HG03520 (cell line): ENCODE results near the gene SH3BP2.

ENCODE experiments used
- ATAC-seq: cut with Tn5 transposase; IDR thresholded peaks from one replicate; pipeline ENCODE4 v1.9.1; 2021; ENCODE audit warnings: mild to moderate bottlenecking, moderate library complexity; ENCODE audit not compliant: unreplicated experiment

Gene SH3BP2

DNA sequence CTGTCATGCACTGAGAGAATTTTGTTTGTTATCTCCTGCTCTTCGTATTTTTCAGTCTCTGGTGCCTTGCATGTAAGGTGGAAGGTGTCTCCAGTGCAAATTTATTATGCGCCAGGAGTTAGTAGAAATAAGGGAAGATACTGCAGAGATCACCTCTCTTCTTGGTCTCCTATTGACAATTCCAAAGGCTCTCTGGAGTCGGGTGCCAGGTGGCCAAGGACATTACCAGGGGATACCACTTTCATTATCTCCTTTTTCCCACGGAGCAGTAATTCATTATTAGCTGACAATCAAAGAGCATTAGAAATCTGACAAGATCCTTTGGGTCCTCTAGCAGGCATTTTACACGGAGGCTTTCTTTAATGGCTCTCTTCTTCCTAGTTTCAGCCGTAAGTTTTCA, 76.8 kb downstream of the SH3BP2 start:
- ATAC-seq: no peak

DNA sequence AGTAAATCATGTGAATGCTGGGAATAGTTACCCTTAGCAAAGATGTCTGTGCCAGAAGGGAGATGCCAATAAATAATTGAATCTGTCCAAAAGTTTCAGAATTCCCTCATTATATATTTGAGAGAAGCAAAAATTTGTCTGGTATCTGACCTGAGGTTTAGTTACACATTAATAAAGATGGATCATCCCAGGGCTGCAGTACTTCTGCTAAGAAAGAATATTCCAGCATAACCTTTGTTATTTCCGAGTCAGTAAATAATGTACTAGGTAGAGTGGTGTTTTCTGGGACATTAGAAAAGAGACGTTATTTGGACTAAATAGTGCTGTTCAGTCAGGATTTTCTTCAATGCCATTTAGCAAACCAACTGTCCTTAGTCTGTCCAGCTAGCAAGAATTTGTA, 77.2 kb downstream of the SH3BP2 start:
- ATAC-seq: no peak

DNA sequence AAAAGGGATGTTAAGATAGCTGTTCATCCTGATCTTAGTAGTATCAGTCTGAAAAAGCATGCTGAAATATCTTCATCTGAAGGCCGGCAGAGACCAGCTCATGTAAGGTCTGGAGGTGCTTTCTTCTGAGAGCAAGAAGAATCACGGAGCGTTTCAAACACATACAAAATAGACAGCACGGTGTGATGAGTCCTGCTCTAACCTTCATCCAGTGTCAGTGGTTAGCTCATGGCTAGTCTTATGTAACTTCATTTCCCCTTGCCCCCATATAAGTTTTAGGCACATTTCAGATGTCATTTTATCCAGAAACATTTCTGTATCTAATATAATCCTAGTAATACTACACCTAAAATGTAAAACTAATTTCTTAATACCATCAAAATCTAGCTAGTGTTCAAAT, 78.6 kb downstream of the SH3BP2 start:
- no peak for ATAC-seq

DNA sequence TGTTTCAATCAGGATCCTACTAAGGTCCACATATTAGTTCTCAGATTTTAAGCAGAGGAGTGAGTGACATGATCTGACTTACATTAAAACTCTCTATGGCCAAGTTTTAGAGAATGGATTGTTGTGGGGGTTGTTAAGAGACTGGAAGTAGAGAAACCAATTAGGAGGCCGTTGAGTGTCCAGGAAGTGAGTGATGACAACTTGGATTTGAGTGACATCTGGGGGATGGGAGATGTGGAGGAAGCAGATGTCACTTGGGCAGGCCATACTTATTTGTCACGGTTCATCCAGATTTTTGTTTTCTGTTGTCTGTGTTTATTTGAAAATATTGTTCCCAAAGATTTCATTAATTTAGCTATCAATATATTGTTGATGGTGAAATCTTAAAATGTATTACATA, 79.0 kb downstream of the SH3BP2 start:
- ATAC-seq: no peak

DNA sequence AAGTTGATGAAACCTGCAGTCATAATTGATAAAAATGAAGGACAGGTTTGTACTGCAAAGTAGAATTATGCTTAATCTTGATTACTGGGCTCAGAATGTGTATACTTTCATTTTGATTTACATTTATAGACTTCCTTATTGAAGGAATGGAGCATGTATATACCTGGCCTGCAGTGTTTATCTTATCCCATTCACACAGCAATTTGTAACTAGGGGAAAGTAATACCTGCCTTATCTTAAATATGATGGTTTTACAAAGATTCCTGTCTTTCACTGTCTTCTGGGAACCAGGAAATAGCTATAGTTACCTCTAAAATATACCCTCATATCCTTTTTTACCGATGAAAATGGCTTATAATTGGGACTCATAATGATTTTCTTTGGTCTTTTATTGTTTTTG, 80.4 kb downstream of the SH3BP2 start:
- no peak for ATAC-seq

DNA sequence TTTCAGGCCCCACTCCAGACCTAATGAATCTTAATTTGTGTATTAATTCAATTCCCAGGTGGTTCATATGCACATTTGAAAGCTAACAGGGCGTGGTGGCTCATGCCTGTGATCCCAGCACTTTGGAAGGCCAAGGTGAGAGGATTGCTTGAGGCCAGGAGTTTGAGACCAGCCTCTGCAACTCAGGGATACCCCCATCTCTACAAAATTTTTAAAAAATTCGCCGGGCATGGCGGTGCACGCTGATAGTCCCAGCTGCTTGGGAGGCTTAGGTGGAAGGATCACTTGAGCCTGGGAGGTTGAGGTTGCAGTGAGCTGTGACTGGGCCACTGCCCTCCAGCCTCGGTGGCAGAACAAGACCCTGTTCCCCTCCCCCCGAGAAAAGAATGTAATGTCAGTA, 82.0 kb downstream of the SH3BP2 start:
- no peak for ATAC-seq

DNA sequence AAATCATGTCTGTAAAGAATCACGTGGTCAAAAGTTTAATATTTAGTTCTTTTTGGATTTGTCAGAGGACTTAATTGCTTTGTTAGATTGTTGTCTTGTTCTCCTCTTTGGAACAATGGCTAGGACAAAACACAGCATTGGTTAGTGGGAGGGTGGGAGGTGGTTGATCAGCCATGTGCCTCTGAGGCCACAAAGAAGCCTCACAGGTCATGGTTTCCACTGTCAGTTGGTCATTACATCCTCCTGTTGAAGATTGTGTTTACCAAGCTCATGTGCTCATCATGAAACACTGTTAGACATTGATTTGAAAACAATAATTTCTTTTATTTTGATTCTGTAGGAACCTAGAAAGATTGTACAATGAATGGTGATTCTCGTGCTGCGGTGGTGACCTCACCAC, 82.7 kb downstream of the SH3BP2 start:
- ATAC-seq: no peak

DNA sequence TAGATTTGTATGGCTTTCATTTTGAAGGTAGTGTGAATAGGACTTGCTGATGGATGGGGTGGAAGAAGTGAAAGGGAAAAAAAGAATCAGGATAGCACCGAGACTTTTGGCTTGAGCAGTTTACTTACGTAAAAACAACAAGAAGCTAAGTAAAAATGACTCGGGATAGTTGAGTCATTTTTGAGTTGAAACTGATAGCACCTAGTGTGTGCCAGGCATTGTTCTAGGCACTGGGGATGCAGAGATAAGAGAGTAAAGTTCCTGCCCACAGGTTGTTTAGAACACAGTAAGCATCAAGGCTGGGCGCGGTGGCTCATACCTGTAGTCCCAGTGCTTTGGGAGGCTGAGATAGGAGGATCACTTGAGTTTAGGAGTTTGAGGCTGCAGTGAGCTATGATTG, 85.5 kb downstream of the SH3BP2 start:
- ATAC-seq: no peak

DNA sequence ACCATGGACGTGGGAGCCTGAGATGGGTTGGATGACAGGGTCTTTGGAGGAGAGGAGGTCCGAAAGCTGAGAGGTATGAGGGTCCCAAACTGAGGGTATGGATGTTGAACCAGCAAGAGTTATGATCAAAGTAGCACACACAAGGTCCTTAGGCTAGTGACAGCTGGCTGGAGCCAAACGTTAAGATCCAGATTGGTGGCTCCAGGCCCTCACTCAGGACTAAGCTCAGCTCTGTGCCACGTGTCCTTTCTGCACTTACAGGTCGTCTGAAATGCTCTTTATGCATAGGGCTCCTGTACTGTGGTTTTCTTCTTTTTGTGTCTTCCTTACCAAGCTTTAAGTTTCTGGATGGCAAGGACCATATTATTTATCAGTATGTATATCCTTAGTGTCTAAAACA, 86.1 kb downstream of the SH3BP2 start:
- ATAC-seq: no peak

DNA sequence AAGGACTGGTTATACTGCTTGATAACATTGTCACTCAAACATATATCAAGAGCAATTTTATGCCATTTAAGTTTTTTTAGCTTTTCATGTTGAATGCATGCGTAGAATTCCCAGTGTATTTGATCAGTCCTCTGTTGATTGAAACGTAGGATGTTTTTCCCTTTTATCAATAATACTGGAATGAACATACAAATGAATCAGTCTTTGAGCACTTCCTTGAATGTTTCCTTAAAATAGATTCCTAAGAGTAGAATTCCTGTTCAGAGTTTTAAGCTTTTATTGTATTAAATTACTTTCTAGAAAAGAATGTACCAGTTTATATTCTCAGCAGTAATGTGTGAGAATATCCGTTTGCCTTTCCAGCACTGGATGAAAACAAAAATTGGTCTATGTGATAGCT, 88.5 kb downstream of the SH3BP2 start:
- ATAC-seq: no peak

DNA sequence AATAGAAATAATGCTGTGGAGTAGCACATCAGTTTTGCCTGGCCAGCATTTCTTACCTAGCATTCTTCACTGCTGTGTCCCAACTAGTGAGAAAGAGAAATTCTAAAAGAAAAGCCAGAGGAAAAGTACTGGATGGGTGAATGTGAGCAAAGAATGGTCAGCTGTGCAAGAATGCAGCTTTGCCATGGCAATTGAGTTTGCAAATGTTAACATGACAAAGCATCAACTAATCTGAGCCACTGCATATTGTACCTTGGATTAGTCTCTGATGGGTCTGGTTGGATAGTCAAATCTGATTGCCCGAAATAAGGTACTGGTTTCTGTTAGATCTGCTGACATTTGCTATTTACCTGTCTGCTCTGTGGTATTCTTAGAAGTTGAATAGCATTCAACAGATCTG, 89.5 kb downstream of the SH3BP2 start:
- no peak for ATAC-seq

DNA sequence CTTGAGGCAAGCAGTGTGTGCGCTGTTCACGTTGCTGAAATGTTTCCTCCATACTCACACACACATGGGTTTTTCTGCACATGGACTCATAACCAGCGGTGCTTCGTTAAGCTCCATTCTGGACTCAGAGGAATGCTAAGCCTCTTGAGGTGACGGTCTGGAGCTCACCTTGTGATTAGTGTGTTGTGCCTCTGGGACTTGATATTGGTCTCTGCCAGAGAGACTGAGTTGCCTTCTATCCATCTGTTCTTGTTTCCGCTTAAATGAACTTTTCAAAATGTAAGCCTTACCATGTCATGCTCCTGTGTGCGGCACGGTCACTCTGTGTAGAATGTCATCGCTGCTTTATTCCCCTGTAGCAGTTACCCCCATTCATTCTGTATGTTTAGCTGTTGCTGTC, 93.3 kb downstream of the SH3BP2 start:
- ATAC-seq: no peak

DNA sequence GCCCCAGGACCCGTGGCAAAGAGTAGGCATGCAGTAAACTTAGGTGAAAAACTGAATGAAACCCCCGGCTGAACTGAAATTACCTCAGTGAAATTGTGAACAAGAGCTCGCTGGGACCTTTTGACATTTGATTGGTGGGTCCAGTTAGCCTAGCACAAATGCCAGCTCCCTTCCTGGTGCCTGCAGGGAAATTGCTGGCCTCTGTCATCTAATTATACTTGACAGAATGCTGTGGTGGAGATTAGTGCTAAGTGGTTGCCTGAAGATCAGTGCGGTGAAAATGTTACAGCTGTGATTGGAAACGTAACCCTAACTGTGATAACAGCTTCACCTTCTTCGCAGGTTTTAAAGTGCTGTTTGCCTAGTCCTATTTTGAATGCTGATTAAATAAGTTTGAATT, 93.7 kb downstream of the SH3BP2 start:
- ATAC-seq: no peak

DNA sequence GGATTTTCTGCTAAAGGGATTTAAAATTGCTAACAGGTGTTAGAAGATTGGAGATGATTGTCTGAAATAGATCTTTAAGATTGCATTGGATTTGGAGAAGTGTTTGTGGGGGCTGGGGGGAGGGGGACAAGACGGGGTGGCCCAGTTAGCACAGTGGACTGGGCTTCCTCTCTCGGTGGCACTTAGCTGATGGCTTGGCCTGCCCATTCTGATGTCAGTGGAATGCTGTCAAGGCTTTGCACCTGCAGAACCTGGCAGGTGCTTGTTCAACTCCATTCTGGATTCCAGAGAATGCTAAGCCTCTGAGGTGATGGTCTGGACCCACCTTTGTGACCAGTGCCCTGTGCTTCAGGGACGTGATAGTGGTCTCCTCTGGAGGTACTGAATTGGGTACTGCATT, 94.5 kb downstream of the SH3BP2 start:
- no peak for ATAC-seq

DNA sequence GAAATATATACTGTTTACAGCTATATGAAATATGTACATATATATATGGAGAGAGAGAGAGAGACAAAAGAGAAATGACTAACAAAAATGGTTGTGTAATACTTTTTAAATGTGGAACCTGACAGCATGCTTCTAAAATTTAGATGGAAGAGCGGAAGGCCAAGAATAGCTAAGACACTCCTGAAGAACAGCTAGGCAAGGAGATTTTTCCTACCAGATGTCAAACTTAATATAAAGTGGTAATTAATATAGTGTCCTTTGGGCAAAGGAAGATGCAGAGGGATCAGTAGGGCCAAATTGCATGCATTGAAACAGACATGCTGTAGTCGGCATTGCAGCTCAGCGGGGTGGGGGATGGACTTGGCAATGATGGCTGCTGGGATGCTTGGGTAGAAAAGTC, 96.0 kb downstream of the SH3BP2 start:
- ATAC-seq: no peak
